DOHH2 (cell line): Measurements from ENCODE around the gene GPR119.
"Not testable (repeated sequence)": the region's sequence is repeated elsewhere in the genome, so short reads cannot be mapped to it uniquely, and the experiment has no call there.

ENCODE experiments used
- H3F3A ChIP-seq: fragments of 200-600 bp; sonication (generic), shearing (Covaris generic); 2 replicates; pipeline ENCODE4 v1.6.0; 2016; ENCODE audit warnings: antibody characterized with exemption, mild to moderate bottlenecking; ENCODE audit not compliant: control insufficient read depth, insufficient read depth
- H3K27ac ChIP-seq: fragments of 200-600 bp; sonication (generic); 2 replicates; pipeline ENCODE4 v1.5.1; 2014; ENCODE audit warnings: low read depth, mild to moderate bottlenecking, low read length, moderate library complexity
- H3K27me3 ChIP-seq: fragments of 200-600 bp; sonication (generic); 2 replicates; pipeline ENCODE4 v1.6.1; 2014; ENCODE audit warnings: mild to moderate bottlenecking, low read length, mixed read lengths; ENCODE audit not compliant: control insufficient read depth
- H3K36me3 ChIP-seq: fragments of 200-600 bp; sonication (generic); 2 replicates; pipeline ENCODE4 v1.6.1; 2014; ENCODE audit warnings: mild to moderate bottlenecking, low read length, moderate library complexity, mixed read lengths; ENCODE audit not compliant: control insufficient read depth
- H3K4me1 ChIP-seq: fragments of 200-600 bp; sonication (generic); 2 replicates; pipeline ENCODE4 v1.6.1; 2014; ENCODE audit warnings: mild to moderate bottlenecking, low read length, mixed read lengths; ENCODE audit not compliant: control insufficient read depth
- H3K4me2 ChIP-seq: fragments of 200-600 bp; sonication (generic); 2 replicates; pipeline ENCODE4 v1.6.0; 2014; ENCODE audit warnings: mild to moderate bottlenecking, low read length, moderate library complexity
- H3K4me3 ChIP-seq: fragments of 200-600 bp; sonication (generic); 2 replicates; pipeline ENCODE4 v1.5.1; 2014; ENCODE audit warnings: mild to moderate bottlenecking, low read length, mixed read lengths
- H3K79me2 ChIP-seq: fragments of 200-600 bp; sonication (generic); 2 replicates; pipeline ENCODE4 v1.6.1; 2014; ENCODE audit warnings: mild to moderate bottlenecking, low read length, mixed read lengths; ENCODE audit not compliant: control insufficient read depth
- H3K9me2 ChIP-seq: fragments of 200-600 bp; sonication (generic); replicated peaks from 2 replicates; pipeline ENCODE4 v1.6.1; 2014; ENCODE audit warnings: mild to moderate bottlenecking, low read length, mixed read lengths; ENCODE audit not compliant: control insufficient read depth
- H3K9me3 ChIP-seq: fragments of 200-600 bp; sonication (generic); 2 replicates; pipeline ENCODE4 v1.6.1; 2014; ENCODE audit warnings: antibody characterized with exemption, low read length, mixed read lengths; ENCODE audit not compliant: control insufficient read depth, insufficient read depth
- H4K20me1 ChIP-seq: fragments of 200-600 bp; sonication (generic); 2 replicates; pipeline ENCODE4 v1.6.0; 2014; ENCODE audit warnings: low read depth, mild to moderate bottlenecking, antibody characterized with exemption, low read length, moderate library complexity; ENCODE audit not compliant: control insufficient read depth, insufficient read depth
- EZH2phosphoT487 ChIP-seq: fragments of 200-600 bp; sonication (generic); IDR thresholded peaks from 2 replicates; pipeline ENCODE4 v1.6.1; 2017; ENCODE audit warnings: borderline replicate concordance, mild to moderate bottlenecking, antibody characterized with exemption, low read length, moderate library complexity, mixed read lengths
- TF ChIP-seq, protein P1 (sequence below): fragments of 200-600 bp; sonication (generic); IDR thresholded peaks from one replicate; pipeline ENCODE4 v1.5.1; 2014; ENCODE audit warnings: antibody characterized with exemption, mild to moderate bottlenecking, low read depth, low read length; ENCODE audit not compliant: poor library complexity, severe bottlenecking

The GPR119 gene

DNA sequence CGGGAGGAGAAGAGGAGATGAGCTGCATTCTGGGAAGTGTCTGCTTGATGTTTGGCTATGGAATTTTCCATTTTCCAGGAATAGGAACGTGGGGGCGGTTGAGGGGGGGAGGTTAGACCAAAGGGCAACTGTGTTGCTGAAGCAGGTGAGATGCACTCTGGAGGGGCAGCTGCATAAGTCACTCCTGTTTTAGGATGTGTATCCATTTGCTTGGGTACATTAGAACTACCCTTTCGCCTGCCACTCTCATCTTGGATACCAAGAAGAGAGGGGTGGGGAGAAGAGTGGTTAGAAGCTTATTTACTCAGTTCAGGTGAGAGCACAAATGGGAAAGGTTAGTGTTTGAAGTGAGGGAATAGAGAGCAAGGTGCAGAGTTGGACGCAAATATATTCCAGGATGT, 934 bp upstream of the GPR119 start:
- no peaks in the 10 kb centered on the region for H3K79me2 ChIP-seq
- no peak for TF ChIP-seq EZH2phosphoT487
- TF ChIP-seq, protein P1, sequence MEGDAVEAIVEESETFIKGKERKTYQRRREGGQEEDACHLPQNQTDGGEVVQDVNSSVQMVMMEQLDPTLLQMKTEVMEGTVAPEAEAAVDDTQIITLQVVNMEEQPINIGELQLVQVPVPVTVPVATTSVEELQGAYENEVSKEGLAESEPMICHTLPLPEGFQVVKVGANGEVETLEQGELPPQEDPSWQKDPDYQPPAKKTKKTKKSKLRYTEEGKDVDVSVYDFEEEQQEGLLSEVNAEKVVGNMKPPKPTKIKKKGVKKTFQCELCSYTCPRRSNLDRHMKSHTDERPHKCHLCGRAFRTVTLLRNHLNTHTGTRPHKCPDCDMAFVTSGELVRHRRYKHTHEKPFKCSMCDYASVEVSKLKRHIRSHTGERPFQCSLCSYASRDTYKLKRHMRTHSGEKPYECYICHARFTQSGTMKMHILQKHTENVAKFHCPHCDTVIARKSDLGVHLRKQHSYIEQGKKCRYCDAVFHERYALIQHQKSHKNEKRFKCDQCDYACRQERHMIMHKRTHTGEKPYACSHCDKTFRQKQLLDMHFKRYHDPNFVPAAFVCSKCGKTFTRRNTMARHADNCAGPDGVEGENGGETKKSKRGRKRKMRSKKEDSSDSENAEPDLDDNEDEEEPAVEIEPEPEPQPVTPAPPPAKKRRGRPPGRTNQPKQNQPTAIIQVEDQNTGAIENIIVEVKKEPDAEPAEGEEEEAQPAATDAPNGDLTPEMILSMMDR = no peak
- H3K27me3 ChIP-seq = no peaks in the 10 kb centered on the region
- H3F3A ChIP-seq = no peaks in the 10 kb centered on the region
- H3K4me1 ChIP-seq = no peaks in the 10 kb centered on the region
- no peaks in the 10 kb centered on the region for H4K20me1 ChIP-seq
- no peak overlapping the region for H3K4me2 ChIP-seq
- H3K4me3 ChIP-seq = no peak overlapping the region
- H3K9me3 ChIP-seq = no peaks in the 10 kb centered on the region
- no peaks in the 10 kb centered on the region for H3K36me3 ChIP-seq
- H3K27ac ChIP-seq = no peak overlapping the region
- H3K9me2 ChIP-seq = no peaks in the 10 kb centered on the region

DNA sequence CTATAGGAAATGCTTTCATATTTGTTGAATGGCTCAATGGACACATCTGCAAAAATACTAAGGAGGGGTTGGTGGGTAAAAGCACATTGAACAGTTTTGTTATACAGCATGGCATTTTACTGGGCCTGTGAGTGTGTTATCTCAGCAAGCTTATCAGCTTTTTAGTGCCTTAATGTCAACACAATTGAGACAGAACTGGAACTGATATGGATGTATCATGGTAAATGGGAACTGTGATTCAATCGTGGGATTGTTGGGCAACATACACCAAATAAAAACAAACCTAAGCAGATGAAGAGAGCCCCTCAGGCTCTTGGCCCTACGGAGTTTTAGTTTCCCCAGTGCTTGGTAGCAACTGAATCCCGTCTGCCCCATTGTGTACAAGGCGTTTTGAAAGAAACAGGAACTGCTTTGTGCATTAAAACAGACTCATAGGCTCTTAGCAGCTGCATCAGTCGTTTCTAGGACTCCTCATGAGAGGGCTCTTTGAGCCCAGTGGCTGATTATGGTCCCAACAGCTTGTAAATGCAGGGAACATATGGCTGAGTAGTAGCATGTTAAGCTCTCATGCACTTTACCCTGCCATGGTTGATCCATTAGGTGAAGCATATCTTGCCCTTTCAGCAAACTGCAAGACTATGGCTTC, 7.3 kb downstream of the GPR119 start:
- Histone ChIP-seq H3K4me1 (no peaks in the 10 kb centered on the region), H3K4me3 (no peak overlapping the region), H3F3A (no peaks in the 10 kb centered on the region), H4K20me1 (no peaks in the 10 kb centered on the region), H3K27me3 (no peaks in the 10 kb centered on the region), H3K36me3 (no peaks in the 10 kb centered on the region), H3K79me2 (no peaks in the 10 kb centered on the region), H3K27ac (no peak overlapping the region), H3K9me3 (no peaks in the 10 kb centered on the region), H3K9me2 (no peaks in the 10 kb centered on the region), H3K4me2 (no peak overlapping the region)
- TF ChIP-seq, protein P1 = no peak
- no peak for TF ChIP-seq EZH2phosphoT487

DNA sequence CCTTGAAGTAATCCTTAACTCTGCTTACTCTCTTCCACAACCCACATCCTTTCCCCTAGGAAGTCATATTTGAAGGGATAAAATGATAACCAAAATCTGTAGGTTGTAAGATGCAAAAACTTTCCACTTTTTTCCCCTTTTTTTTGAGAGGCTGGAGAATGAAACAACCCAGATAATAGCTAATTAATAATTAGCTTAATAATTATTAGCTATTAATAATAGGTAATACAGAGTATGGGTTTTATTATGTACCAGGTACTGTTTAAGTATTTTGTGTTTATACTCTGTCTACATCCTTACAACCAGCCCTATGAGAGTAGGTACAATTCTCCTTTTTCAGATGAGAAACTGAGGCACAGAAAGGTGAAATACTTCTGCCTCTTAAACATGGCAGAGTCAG, 9.4 kb downstream of the GPR119 start:
- no peaks in the 10 kb centered on the region for H3K9me2 ChIP-seq
- no peak for TF ChIP-seq EZH2phosphoT487
- TF ChIP-seq, protein P1 = no peak
- H3K27ac ChIP-seq = no peak overlapping the region
- H3K9me3 ChIP-seq = no peaks in the 10 kb centered on the region
- no peaks in the 10 kb centered on the region for H3K79me2 ChIP-seq
- H3K4me3 ChIP-seq = no peak overlapping the region
- no peaks in the 10 kb centered on the region for H3K36me3 ChIP-seq
- H3K27me3 ChIP-seq = no peaks in the 10 kb centered on the region
- no peaks in the 10 kb centered on the region for H3F3A ChIP-seq
- no peaks in the 10 kb centered on the region for H3K4me1 ChIP-seq
- H4K20me1 ChIP-seq = no peaks in the 10 kb centered on the region
- H3K4me2 ChIP-seq = no peak overlapping the region

DNA sequence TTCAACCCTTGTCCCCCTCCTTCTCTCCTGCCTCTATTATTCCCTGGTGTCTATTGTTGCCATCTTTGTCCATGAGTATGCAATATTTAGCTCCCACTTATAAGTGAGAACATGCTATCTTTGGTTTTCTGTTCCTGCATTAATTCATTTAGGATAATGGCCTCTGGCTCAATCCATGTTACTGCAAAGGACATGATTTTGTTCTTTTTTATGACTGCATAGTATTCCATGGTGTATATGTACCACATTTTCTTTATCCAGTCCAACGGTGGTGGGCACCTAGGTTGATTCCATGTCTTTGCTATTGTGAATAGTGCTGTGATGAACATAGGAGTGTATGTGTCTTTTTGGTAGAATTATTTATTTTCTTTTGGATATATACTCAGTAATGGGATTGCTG, 33.4 kb downstream of the GPR119 start:
- not testable (repeated sequence) for H4K20me1 ChIP-seq, H3K4me2 ChIP-seq

More for the DNA sequence above, 33.4 kb downstream of the GPR119 start:
- not testable (repeated sequence) for H3F3A ChIP-seq, H3K27me3 ChIP-seq, H3K9me3 ChIP-seq, H3K36me3 ChIP-seq, H3K79me2 ChIP-seq, H3K27ac ChIP-seq, H3K4me1 ChIP-seq, H3K9me2 ChIP-seq, H3K4me3 ChIP-seq
